GM12892 (cell line): ENCODE data around the gene MT1E.

Experiments
- POLR2AphosphoS5 ChIP-seq: IDR thresholded peaks from 2 replicates; pipeline ENCODE4 v1.6.1; 2011; ENCODE audit warnings: low read depth, low read length, control low read depth
- TAF1 ChIP-seq: IDR thresholded peaks from 2 replicates; pipeline ENCODE4 v1.6.1; 2011; ENCODE audit warnings: low read depth, mild to moderate bottlenecking, control low read depth, low read length, borderline replicate concordance

- TF ChIP-seq POLR2AphosphoS5: no peak
- TF ChIP-seq TAF1: no peak
Measured at GRCh38 chr16:56615353-56615752, 10.2 kb upstream of the MT1E start.
